Esophagus muscularis mucosa (tissue), 4 donors: ENCODE measurements around the gene DGKZ.

Experiments
- EP300 ChIP-seq: sonication (generic); formaldehyde crosslinking; IDR thresholded peaks from one replicate; pipeline ENCODE4 v1.6.1; 2017; ENCODE audit warnings: antibody characterized with exemption
- POLR2A ChIP-seq: fragments of 450-650 bp; IDR thresholded peaks from one replicate; pipeline ENCODE4 v1.6.1; 2017; ENCODE audit warnings: antibody characterized with exemption, moderate library complexity, mild to moderate bottlenecking, low read depth
- POLR2AphosphoS5 ChIP-seq, 2 donors: sonication (generic); formaldehyde crosslinking; IDR thresholded peaks; one replicate each; pipeline ENCODE4 v1.6.1; 2017; ENCODE audit warnings: antibody characterized with exemption in 2 of 2
- TF ChIP-seq, protein P1 (sequence below), 3 experiments: fragments of 200-600 bp in 2 of 3; fragments of 450-650 bp in 1 of 3; sonication (generic) in 2 of 3; IDR thresholded peaks; one replicate each; pipeline ENCODE4 v1.5.1; 2017 to 2019; ENCODE audit warnings: antibody characterized with exemption in 3 of 3, mild to moderate bottlenecking in 2 of 3, moderate library complexity in 1 of 3

DNA sequence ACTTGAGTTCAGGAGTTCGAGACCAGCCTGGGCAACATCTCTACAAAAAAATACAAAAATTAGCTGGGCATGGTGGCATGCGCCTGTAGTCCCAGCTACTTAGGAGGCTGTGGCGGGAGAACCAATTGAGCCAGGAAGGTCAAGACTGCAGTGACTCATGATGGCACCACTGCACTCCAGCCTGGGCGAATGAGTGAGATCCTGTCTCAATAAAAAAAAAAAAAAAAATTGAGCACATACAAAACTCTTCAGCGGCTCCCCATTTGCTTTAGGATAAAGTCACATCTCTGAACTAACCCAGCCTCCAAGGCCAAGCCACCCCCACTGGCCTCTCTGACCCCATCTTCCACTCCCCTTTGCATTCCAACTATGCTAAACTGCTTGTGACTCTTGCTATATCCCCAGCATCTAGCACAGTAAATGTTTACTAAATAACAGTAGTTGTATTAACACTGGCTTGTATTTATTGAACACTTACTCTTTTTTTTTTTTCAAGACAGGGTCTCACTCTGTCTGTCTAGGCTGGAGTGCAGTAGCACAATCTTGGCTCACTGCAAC is 40.9 kb upstream of the DGKZ start:
- TF ChIP-seq, protein P1, sequence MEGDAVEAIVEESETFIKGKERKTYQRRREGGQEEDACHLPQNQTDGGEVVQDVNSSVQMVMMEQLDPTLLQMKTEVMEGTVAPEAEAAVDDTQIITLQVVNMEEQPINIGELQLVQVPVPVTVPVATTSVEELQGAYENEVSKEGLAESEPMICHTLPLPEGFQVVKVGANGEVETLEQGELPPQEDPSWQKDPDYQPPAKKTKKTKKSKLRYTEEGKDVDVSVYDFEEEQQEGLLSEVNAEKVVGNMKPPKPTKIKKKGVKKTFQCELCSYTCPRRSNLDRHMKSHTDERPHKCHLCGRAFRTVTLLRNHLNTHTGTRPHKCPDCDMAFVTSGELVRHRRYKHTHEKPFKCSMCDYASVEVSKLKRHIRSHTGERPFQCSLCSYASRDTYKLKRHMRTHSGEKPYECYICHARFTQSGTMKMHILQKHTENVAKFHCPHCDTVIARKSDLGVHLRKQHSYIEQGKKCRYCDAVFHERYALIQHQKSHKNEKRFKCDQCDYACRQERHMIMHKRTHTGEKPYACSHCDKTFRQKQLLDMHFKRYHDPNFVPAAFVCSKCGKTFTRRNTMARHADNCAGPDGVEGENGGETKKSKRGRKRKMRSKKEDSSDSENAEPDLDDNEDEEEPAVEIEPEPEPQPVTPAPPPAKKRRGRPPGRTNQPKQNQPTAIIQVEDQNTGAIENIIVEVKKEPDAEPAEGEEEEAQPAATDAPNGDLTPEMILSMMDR (IDR thresholded peaks at IDR 0.05): no peak
- no peak for TF ChIP-seq POLR2A
- no peak for TF ChIP-seq EP300
- TF ChIP-seq POLR2AphosphoS5 (IDR thresholded peaks at IDR 0.05): no peak
